CD4-positive, alpha-beta T cell (primary cell): Measurements from ENCODE around the gene CCN5. TPM values are rescaled to one million over a fixed set of nuclear protein-coding genes. Genes with fewer than 3 reads are reported as not detected.

ENCODE experiments used
- ATAC-seq: fragments of 200-7000 bp; cut with Tn5 transposase; one replicate; pipeline ENCODE4 v1.10.0; 2022; ENCODE audit warnings: mild to moderate bottlenecking; ENCODE audit not compliant: poor library complexity
- CTCF ChIA-PET: fragments of 350-600 bp; sonication (Branson Sonifier 250); formaldehyde crosslinking; loops from one replicate; lab custom pipeline; 2021; ENCODE audit warnings: antibody characterized with exemption, inconsistent platforms; lab: Charles Lee
- POLR2A ChIA-PET: fragments of 350-600 bp; sonication (Branson Sonifier 250); formaldehyde crosslinking; loops from one replicate; lab custom pipeline; 2021; ENCODE audit warnings: antibody characterized with exemption, inconsistent platforms; lab: Charles Lee
- DNase-seq, 14 experiments: peaks; one replicate each; pipeline ENCODE4 v3.0.0-alpha.2; 2013 to 2020; ENCODE audit warnings: mixed read lengths in 2 of 14
- H3K27ac ChIP-seq, 2 donors: one replicate each; pipeline versions ENCODE4 v1.5.1 to v1.7.0; 2013; ENCODE audit warnings: low read length in 2 of 2, low read depth in 1 of 2, mild to moderate bottlenecking in 1 of 2
- H3K27me3 ChIP-seq, 2 experiments: 1 replicate in 1 of 2; 2 replicates in 1 of 2; pipeline versions ENCODE4 v1.6.1 to v1.7.0; 2013; ENCODE audit warnings: low read length in 2 of 2, control low read depth in 1 of 2, mild to moderate bottlenecking in 1 of 2, moderate library complexity in 1 of 2; ENCODE audit not compliant: insufficient read depth in 2 of 2, control insufficient read depth in 1 of 2
- H3K36me3 ChIP-seq: one replicate; pipeline ENCODE4 v1.6.1; 2013; ENCODE audit warnings: low read length, control low read depth; ENCODE audit not compliant: insufficient read depth
- H3K4me1 ChIP-seq: one replicate; pipeline ENCODE4 v1.6.1; 2013; ENCODE audit warnings: low read length, control low read depth; ENCODE audit not compliant: insufficient read depth
- H3K4me3 ChIP-seq: one replicate; pipeline ENCODE4 v1.5.1; 2013; ENCODE audit warnings: mild to moderate bottlenecking, low read length, moderate library complexity
- H3K9me3 ChIP-seq, 2 experiments: 1 replicate in 1 of 2; 2 replicates in 1 of 2; pipeline versions ENCODE4 v1.6.1 to v1.7.0; 2013; ENCODE audit warnings: low read length in 2 of 2, mild to moderate bottlenecking in 2 of 2, control low read depth in 1 of 2, moderate library complexity in 1 of 2; ENCODE audit not compliant: control insufficient read depth in 1 of 2, insufficient read depth in 1 of 2
- H3K27ac Mint-ChIP-seq: one replicate; pipeline ENCODE4 v1.8.0; 2020; ENCODE audit warnings: mixed read lengths
- H3K27me3 Mint-ChIP-seq: one replicate; pipeline ENCODE4 v1.8.0; 2021; ENCODE audit warnings: mixed read lengths
- H3K36me3 Mint-ChIP-seq: one replicate; pipeline ENCODE4 v1.8.0; 2021; ENCODE audit warnings: low read depth, mixed read lengths
- H3K4me1 Mint-ChIP-seq: one replicate; pipeline ENCODE4 v1.8.0; 2021; ENCODE audit warnings: low read depth, mixed read lengths
- H3K4me3 Mint-ChIP-seq: one replicate; pipeline ENCODE4 v1.8.0; 2020; ENCODE audit warnings: mild to moderate bottlenecking, mixed read lengths
- H3K9me3 Mint-ChIP-seq: one replicate; pipeline ENCODE4 v1.8.0; 2020; ENCODE audit warnings: mixed read lengths
- CTCF ChIP-seq: fragments of 200-600 bp; IDR thresholded peaks from one replicate; pipeline ENCODE4 v1.8.0; 2022; ENCODE audit warnings: antibody characterized with exemption, mild to moderate bottlenecking
- intact Hi-C, 2 experiments: fragments of 100-400 bp; cut with DNase I in 1 of 2; cut with micrococcal nuclease in 1 of 2; formaldehyde crosslinking; loops; one replicate each; pipeline versions ENCODE4 v1.15.1 to v1.9.0; 2023 to 2025; cut with DNase I, micrococcal nuclease
- total RNA-seq, 174 experiments: library from RNA in 2 of 174; stranded (reverse) in 2 of 174; gene quantifications; one replicate each; pipeline ENCODE4 v1.2.3 and lab custom pipeline; 2021 to 2026

Gene CCN5
- total RNA-seq, 2 experiments from 2014 or later, result not detected

- Mint-ChIP-seq H3K4me3 (no peak overlapping the region), H3K27me3 (no peaks in the 10 kb centered on the region), H3K27ac (no peak overlapping the region), H3K4me1 (no peaks in the 10 kb centered on the region), H3K9me3 (no peaks in the 10 kb centered on the region), H3K36me3 (no peaks in the 10 kb centered on the region)
- POLR2A ChIA-PET, result no interaction called here
- intact Hi-C loops, result no loop called here
- CTCF ChIA-PET, result no interaction called here
- TF ChIP-seq CTCF, result no peak
- H3K27ac ChIP-seq, result no peak overlapping the region
- no peaks in the 10 kb centered on the region for H3K9me3 ChIP-seq
- no peak overlapping the region for H3K4me3 ChIP-seq
- no peaks in the 10 kb centered on the region for H3K36me3 ChIP-seq
- no peak for ATAC-seq
- DNase-seq, result no peak
- H3K27me3 ChIP-seq, result no peaks in the 10 kb centered on the region
- no peaks in the 10 kb centered on the region for H3K4me1 ChIP-seq
Measured at GRCh38 chr20:44725837-44726236, 10.7 kb downstream of the CCN5 start.

DNA sequence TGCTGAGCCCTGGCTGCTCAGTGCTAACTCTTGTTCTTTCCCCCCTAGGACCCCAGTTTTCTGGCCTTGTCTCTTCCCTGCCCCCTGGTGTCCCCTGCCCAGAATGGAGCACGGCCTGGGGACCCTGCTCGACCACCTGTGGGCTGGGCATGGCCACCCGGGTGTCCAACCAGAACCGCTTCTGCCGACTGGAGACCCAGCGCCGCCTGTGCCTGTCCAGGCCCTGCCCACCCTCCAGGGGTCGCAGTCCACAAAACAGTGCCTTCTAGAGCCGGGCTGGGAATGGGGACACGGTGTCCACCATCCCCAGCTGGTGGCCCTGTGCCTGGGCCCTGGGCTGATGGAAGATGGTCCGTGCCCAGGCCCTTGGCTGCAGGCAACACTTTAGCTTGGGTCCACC lies 11.9 kb downstream of the CCN5 start:
- intact Hi-C loops, result no loop called here

GRCh38 chr20:44727651-44728050 lies 12.5 kb downstream of the CCN5 start:
- no peak for TF ChIP-seq CTCF
- DNase-seq (no peak), ATAC-seq (no peak)
- no peaks in the 10 kb centered on the region for H3K36me3 ChIP-seq
- Mint-ChIP-seq H3K36me3 (no peaks in the 10 kb centered on the region), H3K4me3 (no peak overlapping the region), H3K27me3 (no peaks in the 10 kb centered on the region), H3K27ac (no peak overlapping the region), H3K4me1 (no peaks in the 10 kb centered on the region), H3K9me3 (no peaks in the 10 kb centered on the region)
- intact Hi-C loops, result no loop called here
- ChIA-PET CTCF (interaction anchor here (1.1 kb wide), 1 partner anchor 343 kb away, joined by 3 read pairs; no protein-coding TSS in a partner anchor), POLR2A (no interaction called here)
- no peaks in the 10 kb centered on the region for H3K4me1 ChIP-seq
- H3K27ac ChIP-seq, result no peak overlapping the region
- no peak overlapping the region for H3K4me3 ChIP-seq
- H3K9me3 ChIP-seq, result no peaks in the 10 kb centered on the region
- no peaks in the 10 kb centered on the region for H3K27me3 ChIP-seq

More for the DNA sequence above, 11.9 kb downstream of the CCN5 start:
- Mint-ChIP-seq H3K36me3 (no peaks in the 10 kb centered on the region), H3K9me3 (no peaks in the 10 kb centered on the region), H3K4me1 (no peaks in the 10 kb centered on the region), H3K4me3 (no peak overlapping the region), H3K27ac (no peak overlapping the region), H3K27me3 (no peaks in the 10 kb centered on the region)
- CTCF ChIA-PET, result no interaction called here
- Histone ChIP-seq H3K36me3 (no peaks in the 10 kb centered on the region), H3K9me3 (no peaks in the 10 kb centered on the region), H3K27me3 (no peaks in the 10 kb centered on the region), H3K27ac (no peak overlapping the region), H3K4me3 (no peak overlapping the region), H3K4me1 (no peaks in the 10 kb centered on the region)
- no peak for ATAC-seq
- DNase-seq, result no peak
- TF ChIP-seq CTCF, result no peak
- POLR2A ChIA-PET, result no interaction called here
